GM18511 (cell line): Measurements from ENCODE around the gene AGO1.
"Not testable (repeated sequence)": the region's sequence is repeated elsewhere in the genome, so short reads cannot be mapped to it uniquely, and the experiment has no call there.

ENCODE experiments used
- ATAC-seq: cut with Tn5 transposase; IDR thresholded peaks from one replicate; pipeline ENCODE4 v1.9.1; 2021; ENCODE audit warnings: mild to moderate bottlenecking, moderate library complexity; ENCODE audit not compliant: unreplicated experiment

Gene AGO1

GRCh38 chr1:35968396-35968795 lies 85.4 kb downstream of the AGO1 start:
- ATAC-seq: no peak

GRCh38 chr1:35971601-35972000 lies 88.6 kb downstream of the AGO1 start:
- no peak for ATAC-seq

- ATAC-seq: not testable (repeated sequence)
Observed at GRCh38 chr1:35972631-35973030, 89.6 kb downstream of the AGO1 start.

GRCh38 chr1:35980090-35980489 lies 97.1 kb downstream of the AGO1 start:
- ATAC-seq: no peak
